ENCODE results near the gene PSMB7. TPM values are rescaled to one million over a fixed set of nuclear protein-coding genes. Genes with fewer than 3 reads are reported as not detected.
A peak's percentile ranks its signal among the peaks of the same experiment; 100 is the strongest.

Gene PSMB7
- total and polyA plus RNA-seq, 11 donors: 149 to 281 (median 176) TPM

- peaks cover 0 to 28% (median 3%) of the 10 kb centered on the region in 12 donors for H3K4me1 ChIP-seq
- intact Hi-C loops (cut with DNase I): no loop called here
- WGBS, 4 donors: 77 to 86% (median 82%) methylated on average over 5 to 14 of the region's 14 CpGs
- H3K4me3 ChIP-seq: no peak overlapping the region
- H3K9me3 ChIP-seq: no peaks in the 10 kb centered on the region
- DNase-seq: no peak
- H3K36me3 ChIP-seq: no peaks in the 10 kb centered on the region
- peaks cover 6 to 41% (median 35%) of the 10 kb centered on the region in 9 donors for H3K27me3 ChIP-seq
- TF ChIP-seq POLR2A (IDR thresholded peaks at IDR 0.05): no peak
- H3K27ac ChIP-seq: no peak overlapping the region
- ATAC-seq: no peak
Observed at GRCh38 chr9:124454791-124455443, 39.7 kb upstream of the PSMB7 start.

GRCh38 chr9:124454296-124454695 is 39.1 kb upstream of the PSMB7 start:
- Histone ChIP-seq H3K9me3 (no peaks in the 10 kb centered on the region), H3K27ac (no peak overlapping the region), H3K27me3 (peaks cover 6 to 46% (median 35%) of the 10 kb centered on the region in 9 donors), H3K4me1 (peaks cover 0 to 28% (median 3%) of the 10 kb centered on the region in 12 donors), H3K4me3 (no peak overlapping the region), H3K36me3 (no peaks in the 10 kb centered on the region)
- WGBS, 4 donors: 76 to 85% (median 80%) methylated on average over 5 to 9 of the region's 9 CpGs
- DNase-seq: no peak
- no peak for ATAC-seq
- TF ChIP-seq POLR2A (IDR thresholded peaks at IDR 0.05) (no peak), CTCF (IDR thresholded peaks at IDR 0.05) (no peak)
- intact Hi-C loops (cut with DNase I): no loop called here

- Histone ChIP-seq H3K4me1 (peaks cover 0 to 28% (median 3%) of the 10 kb centered on the region in 12 donors), H3K4me3 (peak overlapping the region in 2 of 12 donors; percentile 17 to 23), H3K9me3 (no peaks in the 10 kb centered on the region), H3K27ac (no peak overlapping the region), H3K36me3 (no peaks in the 10 kb centered on the region), H3K27me3 (peaks cover 6 to 48% (median 35%) of the 10 kb centered on the region in 9 donors)
- WGBS, 4 donors: 26 to 41% (median 27%) methylated on average over 19 to 35 of the region's 35 CpGs
- intact Hi-C loops (cut with DNase I): no loop called here
- DNase-seq (no peak), ATAC-seq (no peak)
- TF ChIP-seq CTCF (IDR thresholded peaks at IDR 0.05) (no peak), POLR2A (IDR thresholded peaks at IDR 0.05) (no peak)
Observed at GRCh38 chr9:124453586-124454191, 38.4 kb upstream of the PSMB7 start.

GRCh38 chr9:124452841-124453585 is 37.8 kb upstream of the PSMB7 start:
- TF ChIP-seq CTCF (IDR thresholded peaks at IDR 0.05) (no peak), POLR2A (IDR thresholded peaks at IDR 0.05) (no peak)
- Histone ChIP-seq H3K9me3 (no peaks in the 10 kb centered on the region), H3K36me3 (no peaks in the 10 kb centered on the region), H3K27me3 (peaks cover 6 to 53% (median 35%) of the 10 kb centered on the region in 9 donors), H3K4me1 (peaks cover 0 to 28% (median 4%) of the 10 kb centered on the region in 12 donors), H3K4me3 (peak overlapping the region in 2 of 12 donors; percentile 17 to 23), H3K27ac (no peak overlapping the region)
- ATAC-seq (no peak), DNase-seq (no peak)
- intact Hi-C loops (cut with DNase I): no loop called here
- 27 to 44% (median 32%) methylated on average over 14 to 85 of the region's 85 CpGs for WGBS, 4 donors

Data from heart left ventricle (tissue), 16 donors.